Retinal pigment epithelial cell (primary cell): ENCODE measurements around the gene LRPAP1.

Experiments used
- DNase-seq: peaks from one replicate; pipeline ENCODE4 v3.0.0-alpha.2; 2010; ENCODE audit warnings: low read depth
- H3K4me3 ChIP-seq: 2 replicates; pipeline ENCODE4 v1.5.1; 2011; ENCODE audit warnings: mild to moderate bottlenecking, low read length, control low read depth, moderate library complexity
- CTCF ChIP-seq: conservative IDR thresholded peaks from 2 replicates; pipeline ENCODE4 v1.5.1; 2011; ENCODE audit warnings: low read depth, low read length, control low read depth, inconsistent platforms

Gene LRPAP1

GRCh38 chr4:3467601-3468031, 64.6 kb downstream of the LRPAP1 start:
- DNase-seq = no peak
- no peak for TF ChIP-seq CTCF
- H3K4me3 ChIP-seq = no peak overlapping the region

GRCh38 chr4:3466691-3467600, 65.3 kb downstream of the LRPAP1 start:
- no peak for DNase-seq
- TF ChIP-seq CTCF = no peak
- no peak overlapping the region for H3K4me3 ChIP-seq

GRCh38 chr4:3465698-3466671, 66.2 kb downstream of the LRPAP1 start:
- TF ChIP-seq CTCF = peak; percentile 46

GRCh38 chr4:3464911-3465697, 67.1 kb downstream of the LRPAP1 start:
- peak overlapping the region; percentile 62 for H3K4me3 ChIP-seq
- DNase-seq = no peak
- no peak for TF ChIP-seq CTCF

More at GRCh38 chr4:3465698-3466671, 66.2 kb downstream of the LRPAP1 start:
- H3K4me3 ChIP-seq = no peak overlapping the region
- no peak for DNase-seq

- H3K4me3 ChIP-seq = peak overlapping the region; percentile 62
- no peak for TF ChIP-seq CTCF
- no peak for DNase-seq
Measured at GRCh38 chr4:3464349-3464905, 67.8 kb downstream of the LRPAP1 start.

- DNase-seq = no peak
- no peak for TF ChIP-seq CTCF
- H3K4me3 ChIP-seq = peak overlapping the region; percentile 62
Measured at GRCh38 chr4:3463556-3464348, 68.5 kb downstream of the LRPAP1 start.
